GM12892 (cell line): ENCODE results near the gene SSR1.
"Not testable (repeated sequence)": the region's sequence is repeated elsewhere in the genome, so short reads cannot be mapped to it uniquely, and the experiment has no call there.

Experiments used
- DNase-seq: peaks from one replicate; pipeline ENCODE4 v3.0.0; 2011; ENCODE audit not compliant: insufficient read length
- FAIRE-seq: peaks from 2 replicates; lab custom pipeline; 2011; peaks lifted over from hg19 to GRCh38; lab: Jason Lieb, UNC
- POLR2A ChIP-seq: IDR thresholded peaks from 2 replicates; pipeline ENCODE4 v1.6.1; 2011; ENCODE audit warnings: low read depth, low read length, control low read depth
- POLR2AphosphoS5 ChIP-seq: IDR thresholded peaks from 2 replicates; pipeline ENCODE4 v1.6.1; 2011; ENCODE audit warnings: low read depth, low read length, control low read depth
- TAF1 ChIP-seq: IDR thresholded peaks from 2 replicates; pipeline ENCODE4 v1.6.1; 2011; ENCODE audit warnings: low read depth, mild to moderate bottlenecking, control low read depth, low read length, borderline replicate concordance

The SSR1 gene

GRCh38 chr6:7292596-7293255, 20.3 kb downstream of the SSR1 start:
- TF ChIP-seq TAF1 = no peak
- TF ChIP-seq POLR2A = no peak
- no peak for TF ChIP-seq POLR2AphosphoS5
- DNase-seq (no peak), FAIRE-seq (no peak)

- TF ChIP-seq POLR2AphosphoS5 (no peak), POLR2A (no peak), TAF1 (no peak)
- FAIRE-seq (no peak), DNase-seq (no peak)
These were observed 22.9 kb downstream of the SSR1 start for GRCh38 chr6:7290079-7290478.

- TF ChIP-seq POLR2AphosphoS5 (no peak), POLR2A (no peak), TAF1 (no peak)
- no peak for DNase-seq
- FAIRE-seq = no peak
These were observed 27.6 kb downstream of the SSR1 start for GRCh38 chr6:7285416-7285815.

- no peak for DNase-seq
- no peak for TF ChIP-seq TAF1
- TF ChIP-seq POLR2AphosphoS5 = no peak
- TF ChIP-seq POLR2A = no peak
- no peak for FAIRE-seq
These were observed 29.3 kb downstream of the SSR1 start for GRCh38 chr6:7283676-7284075.

- FAIRE-seq (no peak), DNase-seq (no peak)
- no peak for TF ChIP-seq POLR2AphosphoS5
- TF ChIP-seq POLR2A = no peak
- no peak for TF ChIP-seq TAF1
These were observed 30.7 kb downstream of the SSR1 start for GRCh38 chr6:7282097-7282906.

- TF ChIP-seq POLR2A = no peak
- TF ChIP-seq TAF1 = no peak
- TF ChIP-seq POLR2AphosphoS5 = no peak
- no peak for FAIRE-seq
- no peak for DNase-seq
These were observed 36.8 kb downstream of the SSR1 start for GRCh38 chr6:7276199-7276524.

GRCh38 chr6:7274525-7274924, 38.5 kb downstream of the SSR1 start:
- FAIRE-seq, DNase-seq: not testable (repeated sequence)

GRCh38 chr6:7273709-7274108, 39.3 kb downstream of the SSR1 start:
- TF ChIP-seq TAF1 (no peak), POLR2A (no peak), POLR2AphosphoS5 (no peak)
- FAIRE-seq = no peak
- no peak for DNase-seq

- TF ChIP-seq POLR2A (no peak), POLR2AphosphoS5 (no peak), TAF1 (no peak)
- no peak for FAIRE-seq
- DNase-seq = no peak
These were observed 41.8 kb downstream of the SSR1 start for GRCh38 chr6:7271205-7271534.

- FAIRE-seq (no peak), DNase-seq (no peak)
- no peak for TF ChIP-seq POLR2AphosphoS5
- no peak for TF ChIP-seq POLR2A
- no peak for TF ChIP-seq TAF1
These were observed 42.4 kb downstream of the SSR1 start for GRCh38 chr6:7270320-7271204.

GRCh38 chr6:7269816-7270215, 43.2 kb downstream of the SSR1 start:
- DNase-seq = no peak
- FAIRE-seq = no peak

More at GRCh38 chr6:7269816-7270215, 43.2 kb downstream of the SSR1 start:
- TF ChIP-seq POLR2A (no peak), POLR2AphosphoS5 (no peak), TAF1 (no peak)
